MM.1S (cell line): ENCODE data around the gene S100A9.

Experiments
- EZH2 ChIP-seq: fragments of 300-600 bp; sonication (generic); optimal IDR thresholded peaks from 2 replicates; pipeline ENCODE3; 2017; ENCODE audit warnings: low read depth, mild to moderate bottlenecking, antibody characterized with exemption, low read length, mixed read lengths
- EZH2phosphoT487 ChIP-seq: fragments of 300-600 bp; sonication (generic); IDR thresholded peaks from 2 replicates; pipeline ENCODE4 v1.6.1; 2018; ENCODE audit warnings: antibody characterized with exemption, low read length
- TF ChIP-seq, protein P1 (sequence below): fragments of 300-600 bp; sonication (generic); IDR thresholded peaks from 2 replicates; pipeline ENCODE4 v1.5.1; 2016; ENCODE audit warnings: antibody characterized with exemption, low read length, mixed read lengths

DNA sequence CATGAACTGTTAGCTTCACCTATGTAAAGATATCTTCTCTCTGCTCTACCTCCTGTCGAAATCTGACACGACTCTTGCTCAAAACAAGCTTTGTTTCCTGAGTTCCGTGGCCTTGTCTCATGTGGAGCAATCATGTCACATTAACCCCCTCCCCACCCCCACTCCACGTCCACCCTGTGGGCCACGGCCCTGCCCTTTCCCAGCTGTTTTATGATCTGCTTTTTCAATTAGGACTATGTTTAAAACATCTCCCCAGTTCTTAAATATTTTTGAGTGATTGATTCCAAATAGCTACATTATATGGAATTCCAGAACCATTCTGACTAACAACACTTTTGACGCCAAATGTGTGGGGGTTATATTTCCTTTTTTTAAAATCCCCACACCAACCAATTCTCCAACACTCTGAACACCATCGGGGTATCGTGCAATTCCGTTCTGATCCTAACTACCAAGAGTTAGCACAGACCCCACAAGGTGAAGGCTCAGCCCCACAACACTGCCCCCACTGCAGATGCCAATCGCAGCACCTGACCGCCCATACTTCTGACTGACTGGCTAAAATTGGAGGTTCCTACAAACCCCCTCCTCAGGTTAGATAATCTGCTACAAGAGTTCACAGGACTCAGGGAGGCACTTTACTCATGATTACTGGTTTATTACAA is 45.9 kb downstream of the S100A9 start:
- TF ChIP-seq, protein P1, sequence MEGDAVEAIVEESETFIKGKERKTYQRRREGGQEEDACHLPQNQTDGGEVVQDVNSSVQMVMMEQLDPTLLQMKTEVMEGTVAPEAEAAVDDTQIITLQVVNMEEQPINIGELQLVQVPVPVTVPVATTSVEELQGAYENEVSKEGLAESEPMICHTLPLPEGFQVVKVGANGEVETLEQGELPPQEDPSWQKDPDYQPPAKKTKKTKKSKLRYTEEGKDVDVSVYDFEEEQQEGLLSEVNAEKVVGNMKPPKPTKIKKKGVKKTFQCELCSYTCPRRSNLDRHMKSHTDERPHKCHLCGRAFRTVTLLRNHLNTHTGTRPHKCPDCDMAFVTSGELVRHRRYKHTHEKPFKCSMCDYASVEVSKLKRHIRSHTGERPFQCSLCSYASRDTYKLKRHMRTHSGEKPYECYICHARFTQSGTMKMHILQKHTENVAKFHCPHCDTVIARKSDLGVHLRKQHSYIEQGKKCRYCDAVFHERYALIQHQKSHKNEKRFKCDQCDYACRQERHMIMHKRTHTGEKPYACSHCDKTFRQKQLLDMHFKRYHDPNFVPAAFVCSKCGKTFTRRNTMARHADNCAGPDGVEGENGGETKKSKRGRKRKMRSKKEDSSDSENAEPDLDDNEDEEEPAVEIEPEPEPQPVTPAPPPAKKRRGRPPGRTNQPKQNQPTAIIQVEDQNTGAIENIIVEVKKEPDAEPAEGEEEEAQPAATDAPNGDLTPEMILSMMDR, result no peak
- TF ChIP-seq EZH2, result no peak
- no peak for TF ChIP-seq EZH2phosphoT487
